Measurements from ENCODE around the gene SRRM4. TPM values are rescaled to one million over a fixed set of nuclear protein-coding genes. Genes with fewer than 3 reads are reported as not detected.

SRRM4 gene
- total and polyA plus RNA-seq, 2 experiments from 2014 or later: 0.53 to 0.63 TPM

DNA sequence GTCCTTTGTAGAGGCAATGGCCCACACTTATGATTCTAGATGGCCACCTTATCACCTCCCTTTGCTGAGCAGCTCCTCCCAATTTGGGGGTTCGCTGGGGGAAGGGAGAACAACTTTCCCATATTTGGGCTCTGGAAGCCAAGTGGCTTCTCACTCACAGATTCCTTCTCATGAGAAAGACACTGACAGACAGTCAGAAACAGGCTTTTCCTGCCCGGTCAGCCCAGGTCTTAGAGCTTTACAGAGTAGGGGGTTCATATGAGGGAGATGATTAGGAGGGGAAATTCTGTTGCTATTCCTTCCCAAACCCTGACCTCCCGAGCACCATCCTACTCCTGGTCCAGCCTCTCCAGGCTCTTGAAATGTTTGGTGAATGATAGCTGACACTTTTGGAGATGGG, 137.3 kb downstream of the SRRM4 start:
- Mint-ChIP-seq H3K4me1 (peaks cover 20% of the 10 kb centered on the region), H3K9me3 (no peaks in the 10 kb centered on the region), H3K36me3 (ENCODE audit: low read depth) (no peaks in the 10 kb centered on the region), H3K27me3 (ENCODE audit: insufficient read depth, low read depth, poor library complexity) (peaks cover 6% of the 10 kb centered on the region), H3K27ac (no peak overlapping the region), H3K4me3 (no peak overlapping the region)
- no peak for ATAC-seq
- Histone ChIP-seq H3K27me3 (ENCODE audit: insufficient read depth) (no peaks in the 10 kb centered on the region), H3K4me3 (no peak overlapping the region), H3F3A (replicated peaks; ENCODE audit: low read depth) (no peaks in the 10 kb centered on the region), H3K4me1 (ENCODE audit: insufficient read depth) (peaks cover 4% of the 10 kb centered on the region; the same call in 1 of the 2 replicates), H3K9me2 (ENCODE audit: insufficient read depth) (no peaks in the 10 kb centered on the region), H3K79me2 (replicated peaks; ENCODE audit: insufficient read depth) (no peaks in the 10 kb centered on the region), H3K4me2 (no peak overlapping the region), H4K20me1 (replicated peaks; ENCODE audit: insufficient read depth) (no peaks in the 10 kb centered on the region), H3K36me3 (ENCODE audit: insufficient read depth) (no peaks in the 10 kb centered on the region), H3K27ac (ENCODE audit: low read depth) (no peak overlapping the region), H2AFZ (no peak overlapping the region)
- no peak for DNase-seq (ENCODE audit: low spot score)
- TF ChIP-seq STAT1 (IDR thresholded peaks at IDR 0.05; ENCODE audit: unreplicated experiment): no peak
- no peak for TF ChIP-seq EZH2phosphoT487 (IDR thresholded peaks at IDR 0.05; ENCODE audit: unreplicated experiment)
- no peak for TF ChIP-seq ZNF462 (CRISPR knock-in tag; IDR thresholded peaks at IDR 0.05)
- TF ChIP-seq NANOG (IDR thresholded peaks at IDR 0.05; ENCODE audit: borderline replicate concordance): no peak
- TF ChIP-seq CREB1 (CRISPR knock-in tag; IDR thresholded peaks at IDR 0.05; ENCODE audit: low read depth): no peak
- no peak for TF ChIP-seq JUNB (IDR thresholded peaks at IDR 0.05; ENCODE audit: unreplicated experiment)

DNA sequence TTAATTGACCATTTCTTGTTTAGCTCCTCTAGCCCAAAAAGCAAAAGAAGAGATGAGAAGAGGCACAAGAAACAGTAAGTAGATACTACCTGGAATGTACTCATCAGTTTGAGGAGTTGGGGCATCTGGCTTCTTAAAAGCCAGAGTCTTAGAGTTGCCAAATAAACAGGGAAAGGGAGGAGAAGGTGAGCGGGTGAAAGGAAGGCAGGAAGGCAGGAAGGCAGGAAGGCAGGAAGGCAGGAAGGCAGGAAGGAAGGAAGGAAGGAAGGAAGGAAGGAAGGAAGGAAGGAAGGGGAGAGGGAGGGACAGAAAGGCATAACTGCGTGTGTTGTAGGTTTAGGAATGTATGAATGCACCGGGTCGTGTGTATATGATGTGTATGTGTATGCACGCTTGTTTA, 140.7 kb downstream of the SRRM4 start:
- H3K27ac Mint-ChIP-seq: no peak overlapping the region
- Histone ChIP-seq H3K4me3 (no peak overlapping the region), H3K4me1 (ENCODE audit: insufficient read depth) (peaks cover 4% of the 10 kb centered on the region; the same call in 1 of the 2 replicates), H3F3A (replicated peaks; ENCODE audit: low read depth) (no peaks in the 10 kb centered on the region), H2AFZ (no peak overlapping the region), H3K79me2 (replicated peaks; ENCODE audit: insufficient read depth) (no peaks in the 10 kb centered on the region), H4K20me1 (replicated peaks; ENCODE audit: insufficient read depth) (no peaks in the 10 kb centered on the region), H3K9me2 (ENCODE audit: insufficient read depth) (no peaks in the 10 kb centered on the region), H3K4me2 (no peak overlapping the region), H3K27ac (ENCODE audit: low read depth) (no peak overlapping the region), H3K36me3 (ENCODE audit: insufficient read depth) (no peaks in the 10 kb centered on the region), H3K27me3 (ENCODE audit: insufficient read depth) (no peaks in the 10 kb centered on the region)
- no peak for ATAC-seq
- no peak overlapping the region for H3K4me3 Mint-ChIP-seq
- no peak for TF ChIP-seq CREB1 (CRISPR knock-in tag; IDR thresholded peaks at IDR 0.05; ENCODE audit: low read depth)
- TF ChIP-seq, protein P1, sequence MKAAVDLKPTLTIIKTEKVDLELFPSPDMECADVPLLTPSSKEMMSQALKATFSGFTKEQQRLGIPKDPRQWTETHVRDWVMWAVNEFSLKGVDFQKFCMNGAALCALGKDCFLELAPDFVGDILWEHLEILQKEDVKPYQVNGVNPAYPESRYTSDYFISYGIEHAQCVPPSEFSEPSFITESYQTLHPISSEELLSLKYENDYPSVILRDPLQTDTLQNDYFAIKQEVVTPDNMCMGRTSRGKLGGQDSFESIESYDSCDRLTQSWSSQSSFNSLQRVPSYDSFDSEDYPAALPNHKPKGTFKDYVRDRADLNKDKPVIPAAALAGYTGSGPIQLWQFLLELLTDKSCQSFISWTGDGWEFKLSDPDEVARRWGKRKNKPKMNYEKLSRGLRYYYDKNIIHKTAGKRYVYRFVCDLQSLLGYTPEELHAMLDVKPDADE (IDR thresholded peaks at IDR 0.05): no peak
- TF ChIP-seq NANOG (IDR thresholded peaks at IDR 0.05; ENCODE audit: borderline replicate concordance): no peak
- no peaks in the 10 kb centered on the region for H3K9me3 Mint-ChIP-seq
- H3K4me1 Mint-ChIP-seq: peaks cover 16% of the 10 kb centered on the region
- no peak for DNase-seq (ENCODE audit: low spot score)
- H3K27me3 Mint-ChIP-seq (ENCODE audit: insufficient read depth, low read depth, poor library complexity): peaks cover 5% of the 10 kb centered on the region
- no peaks in the 10 kb centered on the region for H3K36me3 Mint-ChIP-seq (ENCODE audit: low read depth)
